HEK293 (cell line): ENCODE data around the gene ILF3.

Experiments used
- KLF7 ChIP-seq: fragments of 450-650 bp; formaldehyde crosslinking; IDR thresholded peaks from 2 replicates; pipeline ENCODE4 v1.5.1; 2016; ENCODE audit warnings: missing biosample characterization, missing genetic modification characterization, borderline replicate concordance
- KLF9 ChIP-seq: fragments of 450-650 bp; formaldehyde crosslinking; IDR thresholded peaks from 2 replicates; pipeline ENCODE4 v1.5.1; 2016; ENCODE audit warnings: missing biosample characterization, missing genetic modification characterization, low read depth
- SCRT2 ChIP-seq: fragments of 450-650 bp; formaldehyde crosslinking; IDR thresholded peaks from 2 replicates; pipeline ENCODE4 v1.5.1; 2016; ENCODE audit warnings: missing biosample characterization, missing genetic modification characterization
- SP7 ChIP-seq: fragments of 450-650 bp; formaldehyde crosslinking; IDR thresholded peaks from 2 replicates; pipeline ENCODE4 v1.5.1; 2016; ENCODE audit warnings: missing biosample characterization, missing genetic modification characterization
- ZFHX2 ChIP-seq: fragments of 450-650 bp; formaldehyde crosslinking; conservative IDR thresholded peaks from 2 replicates; pipeline ENCODE4 v1.5.1; 2016; ENCODE audit warnings: missing biosample characterization, missing genetic modification characterization
- ZNF140 ChIP-seq: fragments of 450-650 bp; formaldehyde crosslinking; IDR thresholded peaks from 2 replicates; pipeline ENCODE4 v1.5.1; 2016; ENCODE audit warnings: missing biosample characterization, missing genetic modification characterization
- ZNF223 ChIP-seq: fragments of 450-650 bp; formaldehyde crosslinking; IDR thresholded peaks from 2 replicates; pipeline ENCODE4 v1.5.1; 2016; ENCODE audit warnings: missing biosample characterization, missing genetic modification characterization
- ZNF324 ChIP-seq: fragments of 450-650 bp; formaldehyde crosslinking; IDR thresholded peaks from 2 replicates; pipeline ENCODE4 v1.5.1; 2016; ENCODE audit warnings: missing biosample characterization, missing genetic modification characterization
- ZNF341 ChIP-seq: fragments of 450-650 bp; formaldehyde crosslinking; IDR thresholded peaks from 2 replicates; pipeline ENCODE4; 2016; ENCODE audit warnings: low read depth, missing biosample characterization, missing genetic modification characterization
- ZNF416 ChIP-seq: fragments of 450-650 bp; formaldehyde crosslinking; IDR thresholded peaks from 2 replicates; pipeline ENCODE4 v1.5.1; 2016; ENCODE audit warnings: missing biosample characterization, missing genetic modification characterization
- ZNF555 ChIP-seq: fragments of 450-650 bp; formaldehyde crosslinking; conservative IDR thresholded peaks from 2 replicates; pipeline ENCODE4 v1.5.1; 2017; ENCODE audit warnings: missing biosample characterization, mild to moderate bottlenecking, missing genetic modification characterization, inconsistent platforms
- ZNF596 ChIP-seq: fragments of 450-650 bp; IDR thresholded peaks from 2 replicates; pipeline ENCODE4 v1.5.0; 2018; ENCODE audit warnings: missing biosample characterization, mild to moderate bottlenecking, missing genetic modification characterization, moderate library complexity
- ZNF785 ChIP-seq: fragments of 450-650 bp; formaldehyde crosslinking; IDR thresholded peaks from 2 replicates; pipeline ENCODE4 v1.5.1; 2016; ENCODE audit warnings: missing biosample characterization, missing genetic modification characterization
- ZNF791 ChIP-seq: fragments of 450-650 bp; formaldehyde crosslinking; IDR thresholded peaks from 2 replicates; pipeline ENCODE4 v1.5.1; 2016; ENCODE audit warnings: missing biosample characterization, missing genetic modification characterization
- ZSCAN30 ChIP-seq: fragments of 450-650 bp; IDR thresholded peaks from 2 replicates; pipeline ENCODE4 v1.5.1; 2018; ENCODE audit warnings: missing biosample characterization, mild to moderate bottlenecking, missing genetic modification characterization, moderate library complexity
- ZXDB ChIP-seq: fragments of 450-650 bp; formaldehyde crosslinking; IDR thresholded peaks from 2 replicates; pipeline ENCODE4 v1.5.1; 2016; ENCODE audit warnings: missing biosample characterization, missing genetic modification characterization
- TF ChIP-seq, protein P1 (sequence below): fragments of 450-650 bp; formaldehyde crosslinking; IDR thresholded peaks from 2 replicates; pipeline ENCODE4 v1.5.1; 2016; ENCODE audit warnings: missing biosample characterization, missing genetic modification characterization
- TF ChIP-seq, protein P2 (sequence below): fragments of 450-650 bp; formaldehyde crosslinking; IDR thresholded peaks from 2 replicates; pipeline ENCODE4 v1.5.1; 2016; ENCODE audit warnings: missing biosample characterization, missing genetic modification characterization
- TF ChIP-seq, protein P3 (sequence below): fragments of 450-650 bp; formaldehyde crosslinking; IDR thresholded peaks from 2 replicates; pipeline ENCODE4 v1.5.1; 2016; ENCODE audit warnings: missing biosample characterization, missing genetic modification characterization
- TF ChIP-seq, protein P4 (sequence below): fragments of 450-650 bp; formaldehyde crosslinking; IDR thresholded peaks from 2 replicates; pipeline ENCODE4 v1.5.1; 2016; ENCODE audit warnings: missing biosample characterization, missing genetic modification characterization, borderline replicate concordance
- TF ChIP-seq, protein P5 (sequence below): fragments of 450-650 bp; formaldehyde crosslinking; IDR thresholded peaks from 2 replicates; pipeline ENCODE4 v1.5.1; 2016; ENCODE audit warnings: missing biosample characterization, missing genetic modification characterization
- TF ChIP-seq, protein P6 (sequence below): fragments of 450-650 bp; IDR thresholded peaks from 2 replicates; pipeline ENCODE4 v1.5.1; 2018; ENCODE audit warnings: missing biosample characterization, mild to moderate bottlenecking, missing genetic modification characterization
- TF ChIP-seq, protein P7 (sequence below): fragments of 450-650 bp; formaldehyde crosslinking; IDR thresholded peaks from 2 replicates; pipeline ENCODE4 v1.5.1; 2017; ENCODE audit warnings: missing biosample characterization, mild to moderate bottlenecking, missing genetic modification characterization, moderate library complexity

The ILF3 gene

DNA sequence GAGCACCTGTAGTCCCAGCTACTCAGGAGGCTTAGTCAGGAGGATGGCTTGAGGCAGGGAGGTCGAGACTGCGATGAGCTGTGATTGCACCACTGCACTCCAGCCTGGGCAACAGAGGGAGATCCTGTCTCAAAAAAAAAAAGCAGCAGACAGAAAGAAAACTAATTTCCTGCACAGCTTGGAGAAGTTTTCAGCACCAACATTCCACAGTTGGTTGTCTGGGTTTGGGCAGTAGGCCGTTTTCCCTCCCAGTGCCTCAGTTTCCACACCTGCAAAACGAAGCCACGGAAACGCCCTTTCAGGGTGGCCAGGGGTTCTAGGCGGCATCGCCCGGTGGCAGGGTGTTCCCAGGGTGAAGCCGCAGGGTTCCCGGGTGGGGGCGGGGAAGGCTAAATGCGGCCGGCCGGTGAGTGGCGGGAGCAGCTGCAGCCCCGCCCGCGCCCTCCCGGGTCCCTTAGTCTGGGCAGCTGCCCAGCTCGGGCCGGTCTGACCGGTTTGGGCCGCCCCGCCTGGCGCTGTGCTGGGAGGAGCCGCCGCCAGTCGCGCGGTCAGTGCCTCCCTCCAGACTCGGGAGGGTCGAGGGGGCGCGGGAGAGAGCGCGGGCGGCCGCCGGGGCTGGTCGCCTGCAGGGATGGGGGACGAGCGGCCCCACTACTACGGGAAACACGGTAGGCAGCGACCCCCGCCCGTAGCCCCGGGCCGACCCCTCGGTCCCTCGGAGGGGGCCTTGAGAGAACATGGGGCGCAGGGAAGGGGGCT is 29.0 kb upstream of the ILF3 start, which contains the start of gene SLC44A2 (continued):
- TF ChIP-seq ZFHX2 (tag by site-specific recombination) (peak; percentile 58), SP7 (tag by site-specific recombination) (peak; percentile 45; the same call in 1 of the 2 replicates), SCRT2 (tag by site-specific recombination) (peak; percentile 89), ZNF785 (0 out of 2 replicates have a peak, but pooled peaks have one; percentile 22), ZSCAN30 (peak; percentile 49), ZNF324 (tag by site-specific recombination) (0 out of 2 replicates have a peak, but pooled peaks have one; percentile 17), ZNF223 (tag by site-specific recombination) (no peak), ZNF416 (no peak), KLF9 (peak; percentile 55), ZNF341 (tag by site-specific recombination) (0 out of 2 replicates have a peak, but pooled peaks have one; percentile 10), ZNF596 (peak; percentile 41; the same call in 1 of the 2 replicates), ZNF791 (tag by site-specific recombination) (no peak), ZXDB (tag by site-specific recombination) (0 out of 2 replicates have a peak, but pooled peaks have one; percentile 30), ZNF140 (tag by site-specific recombination) (no peak), ZNF555 (tag by site-specific recombination) (no peak), KLF7 (tag by site-specific recombination) (no peak)
- TF ChIP-seq, protein P1, sequence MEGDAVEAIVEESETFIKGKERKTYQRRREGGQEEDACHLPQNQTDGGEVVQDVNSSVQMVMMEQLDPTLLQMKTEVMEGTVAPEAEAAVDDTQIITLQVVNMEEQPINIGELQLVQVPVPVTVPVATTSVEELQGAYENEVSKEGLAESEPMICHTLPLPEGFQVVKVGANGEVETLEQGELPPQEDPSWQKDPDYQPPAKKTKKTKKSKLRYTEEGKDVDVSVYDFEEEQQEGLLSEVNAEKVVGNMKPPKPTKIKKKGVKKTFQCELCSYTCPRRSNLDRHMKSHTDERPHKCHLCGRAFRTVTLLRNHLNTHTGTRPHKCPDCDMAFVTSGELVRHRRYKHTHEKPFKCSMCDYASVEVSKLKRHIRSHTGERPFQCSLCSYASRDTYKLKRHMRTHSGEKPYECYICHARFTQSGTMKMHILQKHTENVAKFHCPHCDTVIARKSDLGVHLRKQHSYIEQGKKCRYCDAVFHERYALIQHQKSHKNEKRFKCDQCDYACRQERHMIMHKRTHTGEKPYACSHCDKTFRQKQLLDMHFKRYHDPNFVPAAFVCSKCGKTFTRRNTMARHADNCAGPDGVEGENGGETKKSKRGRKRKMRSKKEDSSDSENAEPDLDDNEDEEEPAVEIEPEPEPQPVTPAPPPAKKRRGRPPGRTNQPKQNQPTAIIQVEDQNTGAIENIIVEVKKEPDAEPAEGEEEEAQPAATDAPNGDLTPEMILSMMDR: peak; percentile 21; the same call in 1 of the 2 replicates
- TF ChIP-seq, protein P2, sequence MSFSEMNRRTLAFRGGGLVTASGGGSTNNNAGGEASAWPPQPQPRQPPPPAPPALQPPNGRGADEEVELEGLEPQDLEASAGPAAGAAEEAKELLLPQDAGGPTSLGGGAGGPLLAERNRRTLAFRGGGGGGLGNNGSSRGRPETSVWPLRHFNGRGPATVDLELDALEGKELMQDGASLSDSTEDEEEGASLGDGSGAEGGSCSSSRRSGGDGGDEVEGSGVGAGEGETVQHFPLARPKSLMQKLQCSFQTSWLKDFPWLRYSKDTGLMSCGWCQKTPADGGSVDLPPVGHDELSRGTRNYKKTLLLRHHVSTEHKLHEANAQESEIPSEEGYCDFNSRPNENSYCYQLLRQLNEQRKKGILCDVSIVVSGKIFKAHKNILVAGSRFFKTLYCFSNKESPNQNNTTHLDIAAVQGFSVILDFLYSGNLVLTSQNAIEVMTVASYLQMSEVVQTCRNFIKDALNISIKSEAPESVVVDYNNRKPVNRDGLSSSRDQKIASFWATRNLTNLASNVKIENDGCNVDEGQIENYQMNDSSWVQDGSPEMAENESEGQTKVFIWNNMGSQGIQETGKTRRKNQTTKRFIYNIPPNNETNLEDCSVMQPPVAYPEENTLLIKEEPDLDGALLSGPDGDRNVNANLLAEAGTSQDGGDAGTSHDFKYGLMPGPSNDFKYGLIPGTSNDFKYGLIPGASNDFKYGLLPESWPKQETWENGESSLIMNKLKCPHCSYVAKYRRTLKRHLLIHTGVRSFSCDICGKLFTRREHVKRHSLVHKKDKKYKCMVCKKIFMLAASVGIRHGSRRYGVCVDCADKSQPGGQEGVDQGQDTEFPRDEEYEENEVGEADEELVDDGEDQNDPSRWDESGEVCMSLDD: no peak
- TF ChIP-seq, protein P3, sequence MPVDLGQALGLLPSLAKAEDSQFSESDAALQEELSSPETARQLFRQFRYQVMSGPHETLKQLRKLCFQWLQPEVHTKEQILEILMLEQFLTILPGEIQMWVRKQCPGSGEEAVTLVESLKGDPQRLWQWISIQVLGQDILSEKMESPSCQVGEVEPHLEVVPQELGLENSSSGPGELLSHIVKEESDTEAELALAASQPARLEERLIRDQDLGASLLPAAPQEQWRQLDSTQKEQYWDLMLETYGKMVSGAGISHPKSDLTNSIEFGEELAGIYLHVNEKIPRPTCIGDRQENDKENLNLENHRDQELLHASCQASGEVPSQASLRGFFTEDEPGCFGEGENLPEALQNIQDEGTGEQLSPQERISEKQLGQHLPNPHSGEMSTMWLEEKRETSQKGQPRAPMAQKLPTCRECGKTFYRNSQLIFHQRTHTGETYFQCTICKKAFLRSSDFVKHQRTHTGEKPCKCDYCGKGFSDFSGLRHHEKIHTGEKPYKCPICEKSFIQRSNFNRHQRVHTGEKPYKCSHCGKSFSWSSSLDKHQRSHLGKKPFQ (tag by site-specific recombination): no peak
- TF ChIP-seq, protein P4, sequence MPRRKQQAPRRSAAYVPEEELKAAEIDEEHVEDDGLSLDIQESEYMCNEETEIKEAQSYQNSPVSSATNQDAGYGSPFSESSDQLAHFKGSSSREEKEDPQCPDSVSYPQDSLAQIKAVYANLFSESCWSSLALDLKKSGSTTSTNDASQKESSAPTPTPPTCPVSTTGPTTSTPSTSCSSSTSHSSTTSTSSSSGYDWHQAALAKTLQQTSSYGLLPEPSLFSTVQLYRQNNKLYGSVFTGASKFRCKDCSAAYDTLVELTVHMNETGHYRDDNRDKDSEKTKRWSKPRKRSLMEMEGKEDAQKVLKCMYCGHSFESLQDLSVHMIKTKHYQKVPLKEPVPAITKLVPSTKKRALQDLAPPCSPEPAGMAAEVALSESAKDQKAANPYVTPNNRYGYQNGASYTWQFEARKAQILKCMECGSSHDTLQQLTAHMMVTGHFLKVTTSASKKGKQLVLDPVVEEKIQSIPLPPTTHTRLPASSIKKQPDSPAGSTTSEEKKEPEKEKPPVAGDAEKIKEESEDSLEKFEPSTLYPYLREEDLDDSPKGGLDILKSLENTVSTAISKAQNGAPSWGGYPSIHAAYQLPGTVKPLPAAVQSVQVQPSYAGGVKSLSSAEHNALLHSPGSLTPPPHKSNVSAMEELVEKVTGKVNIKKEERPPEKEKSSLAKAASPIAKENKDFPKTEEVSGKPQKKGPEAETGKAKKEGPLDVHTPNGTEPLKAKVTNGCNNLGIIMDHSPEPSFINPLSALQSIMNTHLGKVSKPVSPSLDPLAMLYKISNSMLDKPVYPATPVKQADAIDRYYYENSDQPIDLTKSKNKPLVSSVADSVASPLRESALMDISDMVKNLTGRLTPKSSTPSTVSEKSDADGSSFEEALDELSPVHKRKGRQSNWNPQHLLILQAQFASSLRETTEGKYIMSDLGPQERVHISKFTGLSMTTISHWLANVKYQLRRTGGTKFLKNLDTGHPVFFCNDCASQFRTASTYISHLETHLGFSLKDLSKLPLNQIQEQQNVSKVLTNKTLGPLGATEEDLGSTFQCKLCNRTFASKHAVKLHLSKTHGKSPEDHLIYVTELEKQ (tag by site-specific recombination): 0 out of 2 replicates have a peak, but pooled peaks have one; percentile 18
- TF ChIP-seq, protein P5, sequence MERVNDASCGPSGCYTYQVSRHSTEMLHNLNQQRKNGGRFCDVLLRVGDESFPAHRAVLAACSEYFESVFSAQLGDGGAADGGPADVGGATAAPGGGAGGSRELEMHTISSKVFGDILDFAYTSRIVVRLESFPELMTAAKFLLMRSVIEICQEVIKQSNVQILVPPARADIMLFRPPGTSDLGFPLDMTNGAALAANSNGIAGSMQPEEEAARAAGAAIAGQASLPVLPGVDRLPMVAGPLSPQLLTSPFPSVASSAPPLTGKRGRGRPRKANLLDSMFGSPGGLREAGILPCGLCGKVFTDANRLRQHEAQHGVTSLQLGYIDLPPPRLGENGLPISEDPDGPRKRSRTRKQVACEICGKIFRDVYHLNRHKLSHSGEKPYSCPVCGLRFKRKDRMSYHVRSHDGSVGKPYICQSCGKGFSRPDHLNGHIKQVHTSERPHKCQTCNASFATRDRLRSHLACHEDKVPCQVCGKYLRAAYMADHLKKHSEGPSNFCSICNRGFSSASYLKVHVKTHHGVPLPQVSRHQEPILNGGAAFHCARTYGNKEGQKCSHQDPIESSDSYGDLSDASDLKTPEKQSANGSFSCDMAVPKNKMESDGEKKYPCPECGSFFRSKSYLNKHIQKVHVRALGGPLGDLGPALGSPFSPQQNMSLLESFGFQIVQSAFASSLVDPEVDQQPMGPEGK (tag by site-specific recombination): peak; percentile 82; the same call in 1 of the 2 replicates
- TF ChIP-seq, protein P6, sequence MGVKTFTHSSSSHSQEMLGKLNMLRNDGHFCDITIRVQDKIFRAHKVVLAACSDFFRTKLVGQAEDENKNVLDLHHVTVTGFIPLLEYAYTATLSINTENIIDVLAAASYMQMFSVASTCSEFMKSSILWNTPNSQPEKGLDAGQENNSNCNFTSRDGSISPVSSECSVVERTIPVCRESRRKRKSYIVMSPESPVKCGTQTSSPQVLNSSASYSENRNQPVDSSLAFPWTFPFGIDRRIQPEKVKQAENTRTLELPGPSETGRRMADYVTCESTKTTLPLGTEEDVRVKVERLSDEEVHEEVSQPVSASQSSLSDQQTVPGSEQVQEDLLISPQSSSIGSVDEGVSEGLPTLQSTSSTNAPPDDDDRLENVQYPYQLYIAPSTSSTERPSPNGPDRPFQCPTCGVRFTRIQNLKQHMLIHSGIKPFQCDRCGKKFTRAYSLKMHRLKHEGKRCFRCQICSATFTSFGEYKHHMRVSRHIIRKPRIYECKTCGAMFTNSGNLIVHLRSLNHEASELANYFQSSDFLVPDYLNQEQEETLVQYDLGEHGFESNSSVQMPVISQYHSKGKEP (tag by site-specific recombination): 0 out of 2 replicates have a peak, but pooled peaks have one; percentile 37
- TF ChIP-seq, protein P7, sequence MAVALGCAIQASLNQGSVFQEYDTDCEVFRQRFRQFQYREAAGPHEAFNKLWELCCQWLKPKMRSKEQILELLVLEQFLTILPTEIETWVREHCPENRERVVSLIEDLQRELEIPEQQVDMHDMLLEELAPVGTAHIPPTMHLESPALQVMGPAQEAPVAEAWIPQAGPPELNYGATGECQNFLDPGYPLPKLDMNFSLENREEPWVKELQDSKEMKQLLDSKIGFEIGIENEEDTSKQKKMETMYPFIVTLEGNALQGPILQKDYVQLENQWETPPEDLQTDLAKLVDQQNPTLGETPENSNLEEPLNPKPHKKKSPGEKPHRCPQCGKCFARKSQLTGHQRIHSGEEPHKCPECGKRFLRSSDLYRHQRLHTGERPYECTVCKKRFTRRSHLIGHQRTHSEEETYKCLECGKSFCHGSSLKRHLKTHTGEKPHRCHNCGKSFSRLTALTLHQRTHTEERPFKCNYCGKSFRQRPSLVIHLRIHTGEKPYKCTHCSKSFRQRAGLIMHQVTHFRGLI: peak; percentile 63; the same call in 1 of the 2 replicates
